DND-41 (cell line): ENCODE data around the gene ZNF333.

Experiments
- ATAC-seq: fragments of 200-7000 bp; cut with Tn5 transposase; 3 replicates; pipeline ENCODE4 v1.9.1; 2021; ENCODE audit warnings: low read depth; ENCODE audit not compliant: insufficient read depth
- DNase-seq: peaks from one replicate; pipeline ENCODE4 v3.0.0-alpha.2; 2020
- H2AFZ ChIP-seq: 2 replicates; pipeline ENCODE4 v1.6.0; 2012; ENCODE audit warnings: low read depth, low read length
- H3K27ac ChIP-seq: 2 replicates; pipeline ENCODE4 v1.5.1; 2012; ENCODE audit warnings: low read length, inconsistent platforms
- H3K27me3 ChIP-seq: fragments of 200-600 bp; sonication (generic); 2 replicates; pipeline ENCODE4 v1.6.0; 2012; ENCODE audit warnings: low read length, mild to moderate bottlenecking, inconsistent platforms; ENCODE audit not compliant: insufficient read depth, poor library complexity
- H3K36me3 ChIP-seq: 2 replicates; pipeline ENCODE4 v1.5.1; 2012; ENCODE audit warnings: low read length, inconsistent platforms; ENCODE audit not compliant: insufficient read depth
- H3K4me1 ChIP-seq: 2 replicates; pipeline ENCODE4 v1.5.1; 2012; ENCODE audit warnings: mild to moderate bottlenecking, low read length; ENCODE audit not compliant: insufficient read depth
- H3K4me2 ChIP-seq: 2 replicates; pipeline ENCODE4 v1.6.0; 2012; ENCODE audit warnings: mild to moderate bottlenecking, moderate library complexity, low read length, inconsistent platforms; ENCODE audit not compliant: insufficient read depth
- H3K4me3 ChIP-seq, 2 experiments: fragments of 200-600 bp in 1 of 2; shearing (Covaris generic) in 1 of 2; 2 replicates each; pipeline ENCODE4 v1.5.1; 2012 to 2016; ENCODE audit warnings: inconsistent platforms in 2 of 2, low read length in 2 of 2, mild to moderate bottlenecking in 2 of 2, low read depth in 1 of 2, moderate library complexity in 1 of 2
- H3K79me2 ChIP-seq: 2 replicates; pipeline ENCODE4 v1.6.0; 2012; ENCODE audit warnings: low read length, inconsistent platforms; ENCODE audit not compliant: insufficient read depth
- H3K9ac ChIP-seq: 2 replicates; pipeline ENCODE4 v1.6.0; 2012; ENCODE audit warnings: low read depth, mild to moderate bottlenecking, inconsistent platforms, low read length, moderate library complexity
- H3K9me3 ChIP-seq: 2 replicates; pipeline ENCODE4 v1.5.1; 2012; ENCODE audit warnings: low read length, moderate library complexity, mild to moderate bottlenecking, inconsistent platforms; ENCODE audit not compliant: insufficient read depth, severe bottlenecking
- H4K20me1 ChIP-seq: 2 replicates; pipeline ENCODE4 v1.6.0; 2012; ENCODE audit warnings: low read length; ENCODE audit not compliant: insufficient read depth
- EZH2 ChIP-seq: IDR thresholded peaks from 3 replicates; pipeline ENCODE4 v1.6.1; 2012; ENCODE audit warnings: borderline replicate concordance, low read depth, mild to moderate bottlenecking, moderate library complexity, low read length, inconsistent platforms; ENCODE audit not compliant: severe bottlenecking
- TF ChIP-seq, protein P1 (sequence below): IDR thresholded peaks from 2 replicates; pipeline ENCODE4 v1.5.1; 2012; ENCODE audit warnings: borderline replicate concordance, low read length, moderate library complexity, mild to moderate bottlenecking; ENCODE audit not compliant: poor library complexity, severe bottlenecking; ENCODE audit errors: extremely low read depth

ZNF333 gene

DNA sequence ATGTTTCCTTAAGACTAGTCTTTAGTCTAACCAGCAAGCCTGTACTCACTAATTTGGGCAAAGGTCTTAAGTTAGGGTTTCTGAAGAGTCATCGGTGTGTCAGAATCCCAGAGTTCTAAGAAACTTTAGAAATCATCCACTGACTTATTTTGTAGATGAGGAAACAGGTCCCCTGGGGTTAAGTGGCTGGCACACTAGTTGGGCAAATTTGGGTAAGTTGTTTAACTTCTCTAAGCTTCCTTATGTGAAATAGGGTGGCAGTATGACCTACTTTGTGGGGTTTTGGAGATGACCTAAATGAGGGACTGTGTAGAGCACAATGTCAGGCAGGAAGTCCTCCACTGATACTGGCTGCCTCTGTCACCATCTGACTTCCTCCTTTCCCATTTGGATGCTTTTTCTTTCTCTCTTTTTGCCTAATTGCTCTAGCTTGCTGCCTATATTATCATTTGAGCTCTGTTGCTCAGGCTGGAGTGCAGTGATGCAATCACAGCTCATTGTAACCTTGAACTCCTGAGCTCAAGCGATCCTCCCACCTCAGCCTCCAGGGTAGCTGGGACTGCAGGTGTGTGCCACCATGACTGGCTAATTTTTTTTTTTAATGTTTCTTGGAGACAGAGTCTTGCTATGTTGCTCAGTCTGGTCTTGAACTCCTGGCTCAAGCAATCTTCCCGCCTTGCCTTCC is 17.5 kb upstream of the ZNF333 start:
- Histone ChIP-seq H3K4me1 (no peaks in the 10 kb centered on the region), H3K9me3 (no peaks in the 10 kb centered on the region), H3K4me3 (no peak overlapping the region), H3K36me3 (no peaks in the 10 kb centered on the region), H3K79me2 (no peaks in the 10 kb centered on the region), H2AFZ (no peak overlapping the region), H3K9ac (no peak overlapping the region), H3K27ac (no peak overlapping the region), H3K27me3 (peaks cover 6% of the 10 kb centered on the region), H3K4me2 (no peak overlapping the region), H4K20me1 (no peaks in the 10 kb centered on the region)
- DNase-seq (no peak), ATAC-seq (no peak)
- no peak for TF ChIP-seq EZH2
- TF ChIP-seq, protein P1, sequence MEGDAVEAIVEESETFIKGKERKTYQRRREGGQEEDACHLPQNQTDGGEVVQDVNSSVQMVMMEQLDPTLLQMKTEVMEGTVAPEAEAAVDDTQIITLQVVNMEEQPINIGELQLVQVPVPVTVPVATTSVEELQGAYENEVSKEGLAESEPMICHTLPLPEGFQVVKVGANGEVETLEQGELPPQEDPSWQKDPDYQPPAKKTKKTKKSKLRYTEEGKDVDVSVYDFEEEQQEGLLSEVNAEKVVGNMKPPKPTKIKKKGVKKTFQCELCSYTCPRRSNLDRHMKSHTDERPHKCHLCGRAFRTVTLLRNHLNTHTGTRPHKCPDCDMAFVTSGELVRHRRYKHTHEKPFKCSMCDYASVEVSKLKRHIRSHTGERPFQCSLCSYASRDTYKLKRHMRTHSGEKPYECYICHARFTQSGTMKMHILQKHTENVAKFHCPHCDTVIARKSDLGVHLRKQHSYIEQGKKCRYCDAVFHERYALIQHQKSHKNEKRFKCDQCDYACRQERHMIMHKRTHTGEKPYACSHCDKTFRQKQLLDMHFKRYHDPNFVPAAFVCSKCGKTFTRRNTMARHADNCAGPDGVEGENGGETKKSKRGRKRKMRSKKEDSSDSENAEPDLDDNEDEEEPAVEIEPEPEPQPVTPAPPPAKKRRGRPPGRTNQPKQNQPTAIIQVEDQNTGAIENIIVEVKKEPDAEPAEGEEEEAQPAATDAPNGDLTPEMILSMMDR, result no peak

DNA sequence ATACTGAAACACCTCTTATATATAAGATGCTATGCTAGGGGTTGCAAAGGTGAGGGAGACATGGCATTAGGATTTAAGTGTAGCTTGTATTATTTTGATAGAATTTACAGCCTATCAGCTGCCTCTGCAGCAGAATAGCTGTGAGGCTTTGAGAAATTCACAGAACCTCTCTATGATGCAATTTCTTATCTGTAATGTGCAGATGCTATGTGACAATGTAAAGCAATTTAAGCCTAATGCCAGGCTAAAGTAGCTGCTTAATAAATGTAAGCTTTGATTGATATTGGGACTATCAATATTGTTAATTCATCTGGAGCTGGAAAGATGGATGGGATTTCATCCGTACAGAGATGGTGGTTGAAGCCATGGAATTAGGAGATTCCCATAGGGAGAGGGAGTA is 16.8 kb upstream of the ZNF333 start:
- no peak overlapping the region for H3K27ac ChIP-seq
- DNase-seq, result no peak

DNA sequence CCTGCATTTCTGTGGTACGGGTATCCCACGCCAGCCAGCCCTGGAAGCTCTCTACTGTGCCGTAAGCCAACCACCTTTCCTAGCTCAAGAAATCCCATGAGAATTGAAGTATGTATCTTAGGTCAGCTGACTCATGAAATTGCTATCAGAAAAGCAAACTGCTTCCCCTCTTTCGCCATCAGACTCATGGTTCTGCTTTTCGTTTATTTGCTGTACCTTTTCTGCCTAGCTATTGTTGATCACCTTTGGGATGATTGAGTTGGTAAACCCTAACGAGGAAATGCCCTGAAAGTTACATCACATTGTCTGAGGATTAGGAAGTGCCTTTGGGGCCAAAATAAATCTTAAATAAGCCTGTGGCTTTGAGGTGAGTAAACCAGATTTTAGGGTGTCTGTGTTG is 15.1 kb upstream of the ZNF333 start, which contains the start of gene ADGRE3:
Gene ADGRE3 (minus strand): TSS at position 81 of the 400 bp plus-strand sequence. CDS start 74 bp downstream, at position 7.
- Histone ChIP-seq H3K4me2 (no peak within 1 kb of the TSS), H2AFZ (no peak within 1 kb of the TSS), H3K4me1 (no peaks in the 10 kb centered on the region), H3K9me3 (no peaks in the 10 kb centered on the region), H3K27me3 (peaks cover 6% of the 10 kb centered on the region), H4K20me1 (no peaks in the 10 kb centered on the region), H3K4me3 (no peak within 1 kb of the TSS), H3K9ac (no peak within 1 kb of the TSS), H3K36me3 (no peaks in the 10 kb centered on the region), H3K79me2 (no peaks in the 10 kb centered on the region), H3K27ac (no peak within 1 kb of the TSS)
- DNase-seq (no peak), ATAC-seq (no peak)
- TF ChIP-seq EZH2, result no peak
- TF ChIP-seq, protein P1, result no peak

More for the DNA sequence above, 16.8 kb upstream of the ZNF333 start:
- no peaks in the 10 kb centered on the region for H3K9me3 ChIP-seq
- no peak for ATAC-seq
- H3K9ac ChIP-seq, result no peak overlapping the region
- no peak overlapping the region for H2AFZ ChIP-seq
- peaks cover 6% of the 10 kb centered on the region for H3K27me3 ChIP-seq
- H4K20me1 ChIP-seq, result no peaks in the 10 kb centered on the region
- TF ChIP-seq, protein P1, result no peak
- H3K36me3 ChIP-seq, result no peaks in the 10 kb centered on the region
- no peaks in the 10 kb centered on the region for H3K4me1 ChIP-seq
- no peak overlapping the region for H3K4me2 ChIP-seq
- no peaks in the 10 kb centered on the region for H3K79me2 ChIP-seq
- H3K4me3 ChIP-seq, result no peak overlapping the region
